ENCODE measurements around the gene MS4A7.

MS4A7 gene

DNA sequence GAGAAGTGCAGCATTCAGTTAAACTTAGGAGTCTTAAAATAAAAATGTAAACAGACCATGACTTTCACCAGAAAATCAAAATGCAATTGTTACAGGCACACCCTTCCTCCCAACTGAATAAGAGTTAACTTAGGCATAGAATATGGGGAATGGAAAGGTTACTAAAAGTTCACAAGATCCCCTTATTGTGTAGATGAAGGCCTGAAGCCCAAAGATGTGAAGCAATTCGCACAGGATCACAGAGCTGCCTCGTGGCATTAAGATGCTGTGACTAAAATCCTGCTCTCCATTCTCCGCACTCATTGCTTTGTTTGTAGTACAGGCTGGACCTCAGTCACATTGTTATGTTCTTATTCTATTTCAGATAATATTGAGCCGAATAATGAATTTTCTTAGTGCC lies 55.1 kb downstream of the MS4A7 start:
- H3K27me3 ChIP-seq (ENCODE audit: insufficient read depth, low read length), result peaks cover 3% of the 10 kb centered on the region
- H3K9me3 ChIP-seq (ENCODE audit: low read length), result no peaks in the 10 kb centered on the region
- no peak overlapping the region for H3K4me3 ChIP-seq (ENCODE audit: low read length)
- no peaks in the 10 kb centered on the region for H3K36me3 ChIP-seq (ENCODE audit: insufficient read depth, low read length)
- H2AFZ ChIP-seq (ENCODE audit: low read depth, low read length), result no peak overlapping the region
- no peaks in the 10 kb centered on the region for H3K4me1 ChIP-seq (ENCODE audit: insufficient read depth, low read length)
